Measurements from ENCODE around the gene GREM2. TPM values are rescaled to one million over a fixed set of nuclear protein-coding genes. Genes with fewer than 3 reads are reported as not detected.

Gene GREM2
- total RNA-seq, 2 donors from 2014 or later: 7.8 to 10.9 TPM

- Mint-ChIP-seq H3K4me1 (peaks cover 2% of the 10 kb centered on the region), H3K9me3 (no peaks in the 10 kb centered on the region), H3K27me3 (ENCODE audit: insufficient read depth) (no peaks in the 10 kb centered on the region), H3K36me3 (ENCODE audit: low read depth) (peaks cover 12% of the 10 kb centered on the region), H3K27ac (no peak overlapping the region), H3K4me3 (no peak overlapping the region)
- DNase-seq: no peak
- TF ChIP-seq CTCF (conservative IDR thresholded peaks at IDR 0.05): no peak
- Histone ChIP-seq H3K9ac (ENCODE audit: extremely low read depth, low read length, poor library complexity, severe bottlenecking) (no peak overlapping the region), H3K4me3 (ENCODE audit: low read length) (no peak overlapping the region), H3K4me1 (ENCODE audit: control insufficient read depth, insufficient read depth, low read length) (no peaks in the 10 kb centered on the region), H3K36me3 (ENCODE audit: control insufficient read depth, insufficient read depth, low read length) (peaks cover 16% of the 10 kb centered on the region), H3K27ac (ENCODE audit: low read depth, low read length) (no peak overlapping the region), H3K9me3 (ENCODE audit: control insufficient read depth, low read length) (no peaks in the 10 kb centered on the region), H3K27me3 (ENCODE audit: control insufficient read depth, insufficient read depth, low read length, poor library complexity, severe bottlenecking) (no peaks in the 10 kb centered on the region)
- 88 to 98% methylated on average over 1 to 2 of the region's 2 CpGs for WGBS, 2 experiments (ENCODE audit: insufficient coverage in 1 of 2, insufficient read length in 1 of 2)
Measured at GRCh38 chr1:240586006-240586405, 25.9 kb downstream of the GREM2 start.

DNA sequence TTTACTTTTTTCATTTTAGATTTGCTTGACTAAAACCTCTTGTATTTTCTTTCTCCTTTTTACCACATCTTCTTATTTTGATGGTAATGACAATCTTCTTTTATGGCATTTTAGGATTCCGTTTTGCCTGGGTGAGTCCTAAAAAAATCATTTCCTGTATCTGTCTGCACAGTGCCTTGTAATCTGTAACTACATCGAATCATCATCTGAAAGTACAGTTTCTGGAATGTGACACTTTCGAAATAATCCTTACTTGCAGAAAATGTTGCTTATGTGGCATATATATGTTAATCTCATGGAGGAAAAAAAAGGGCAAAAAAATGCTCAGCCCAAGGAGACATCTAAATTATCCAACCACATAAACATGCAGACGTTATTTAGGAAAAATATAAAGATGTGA is 29.0 kb downstream of the GREM2 start:
- no peak for DNase-seq
- H3K27ac ChIP-seq (ENCODE audit: low read depth, low read length): no peak overlapping the region
- Mint-ChIP-seq H3K4me3 (no peak overlapping the region), H3K27me3 (ENCODE audit: insufficient read depth) (no peaks in the 10 kb centered on the region), H3K4me1 (no peaks in the 10 kb centered on the region), H3K27ac (no peak overlapping the region), H3K36me3 (ENCODE audit: low read depth) (peaks cover 2% of the 10 kb centered on the region), H3K9me3 (no peaks in the 10 kb centered on the region)
- WGBS, 2 experiments (ENCODE audit: insufficient coverage in 1 of 2, insufficient read length in 1 of 2): 94 to 100% methylated on average over 2 to 3 of the region's 4 CpGs
- H3K9me3 ChIP-seq (ENCODE audit: control insufficient read depth, low read length): no peaks in the 10 kb centered on the region
- peaks cover 28% of the 10 kb centered on the region for H3K36me3 ChIP-seq (ENCODE audit: control insufficient read depth, insufficient read depth, low read length)
- H3K4me1 ChIP-seq (ENCODE audit: control insufficient read depth, insufficient read depth, low read length): no peaks in the 10 kb centered on the region
- H3K4me3 ChIP-seq (ENCODE audit: low read length): no peak overlapping the region
- H3K27me3 ChIP-seq (ENCODE audit: control insufficient read depth, insufficient read depth, low read length, poor library complexity, severe bottlenecking): no peaks in the 10 kb centered on the region
- H3K9ac ChIP-seq (ENCODE audit: extremely low read depth, low read length, poor library complexity, severe bottlenecking): no peak overlapping the region
- TF ChIP-seq CTCF (conservative IDR thresholded peaks at IDR 0.05): no peak

DNA sequence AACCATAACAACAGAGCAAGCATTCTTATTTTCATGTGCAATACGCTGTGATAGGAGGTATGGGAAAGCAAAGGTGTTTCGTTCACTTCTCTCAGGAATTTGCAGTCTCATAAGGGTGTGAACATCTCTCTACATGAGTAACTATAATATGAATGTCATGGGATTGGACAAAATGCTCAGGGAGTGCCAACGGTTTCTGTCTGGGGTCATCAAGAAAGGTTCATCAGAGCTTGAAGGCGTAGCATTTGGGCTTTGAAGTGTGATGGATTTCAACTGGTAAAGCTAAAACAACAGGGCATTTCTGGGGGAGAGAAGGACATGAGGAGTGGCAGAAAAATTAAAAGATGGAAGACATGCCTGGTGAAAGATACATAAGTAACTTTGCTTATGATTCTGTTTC is 32.4 kb downstream of the GREM2 start:
- Histone ChIP-seq H3K27ac (ENCODE audit: low read depth, low read length) (no peak overlapping the region), H3K27me3 (ENCODE audit: control insufficient read depth, insufficient read depth, low read length, poor library complexity, severe bottlenecking) (no peaks in the 10 kb centered on the region), H3K9me3 (ENCODE audit: control insufficient read depth, low read length) (no peaks in the 10 kb centered on the region), H3K36me3 (ENCODE audit: control insufficient read depth, insufficient read depth, low read length) (peaks cover 32% of the 10 kb centered on the region), H3K4me3 (ENCODE audit: low read length) (no peak overlapping the region), H3K4me1 (ENCODE audit: control insufficient read depth, insufficient read depth, low read length) (peaks cover 7% of the 10 kb centered on the region), H3K9ac (ENCODE audit: extremely low read depth, low read length, poor library complexity, severe bottlenecking) (no peak overlapping the region)
- Mint-ChIP-seq H3K4me3 (no peak overlapping the region), H3K27ac (no peak overlapping the region), H3K4me1 (peaks cover 17% of the 10 kb centered on the region), H3K9me3 (no peaks in the 10 kb centered on the region), H3K36me3 (ENCODE audit: low read depth) (peaks cover 8% of the 10 kb centered on the region), H3K27me3 (ENCODE audit: insufficient read depth) (no peaks in the 10 kb centered on the region)
- no peak for DNase-seq
- TF ChIP-seq CTCF (conservative IDR thresholded peaks at IDR 0.05): no peak
- 94 to 96% methylated on average over 3 to 4 of the region's 4 CpGs for WGBS, 2 experiments (ENCODE audit: insufficient coverage in 1 of 2, insufficient read length in 1 of 2)
